ENCODE results near the gene KLHL1.
"Not testable (repeated sequence)": the region's sequence is repeated elsewhere in the genome, so short reads cannot be mapped to it uniquely, and the experiment has no call there.

KLHL1 gene

GRCh38 chr13:70108356-70109105 lies at the start of gene KLHL1:
Gene KLHL1 (minus strand): TSS chr13:70108452. CDS start chr13:70107699, 753 bp downstream.
- DNase-seq, result no peak

- not testable (repeated sequence) for DNase-seq
These were observed 34.4 kb upstream of the KLHL1 start for GRCh38 chr13:70142658-70143057.

- DNase-seq, result no peak
These were observed 19.8 kb upstream of the KLHL1 start for GRCh38 chr13:70128098-70128497.

- DNase-seq, result no peak
These were observed 17.4 kb upstream of the KLHL1 start for GRCh38 chr13:70125693-70126092.

- DNase-seq, result no peak
These were observed 9.2 kb upstream of the KLHL1 start for GRCh38 chr13:70117338-70117905.

GRCh38 chr13:70107498-70108281 lies 562 bp downstream of the KLHL1 start, which contains the start of gene ATXN8OS:
Gene ATXN8OS (plus strand): TSS chr13:70107826.
- DNase-seq, result no peak

GRCh38 chr13:70107125-70107497 lies 1.1 kb downstream of the KLHL1 start:
- no peak for DNase-seq

- no peak for DNase-seq
These were observed 3.8 kb downstream of the KLHL1 start for GRCh38 chr13:70104481-70104880.

- no peak for DNase-seq
These were observed 9.6 kb downstream of the KLHL1 start for GRCh38 chr13:70098669-70099068.

GRCh38 chr13:70090036-70090723 lies 18.1 kb downstream of the KLHL1 start:
- no peak for DNase-seq

- DNase-seq, result no peak
These were observed 19.3 kb downstream of the KLHL1 start for GRCh38 chr13:70088926-70089325.

- no peak for DNase-seq
These were observed 21.0 kb downstream of the KLHL1 start for GRCh38 chr13:70087247-70087646.

GRCh38 chr13:70080012-70080411 lies 28.2 kb downstream of the KLHL1 start:
- DNase-seq, result no peak

- no peak for DNase-seq
These were observed 53.7 kb downstream of the KLHL1 start for GRCh38 chr13:70054572-70054971.

GRCh38 chr13:70051531-70051930 lies 56.7 kb downstream of the KLHL1 start:
- no peak for DNase-seq

GRCh38 chr13:70043685-70044084 lies 64.6 kb downstream of the KLHL1 start:
- no peak for DNase-seq

GRCh38 chr13:70042193-70042592 lies 66.1 kb downstream of the KLHL1 start:
- DNase-seq, result no peak

GRCh38 chr13:70034286-70034685 lies 74.0 kb downstream of the KLHL1 start:
- DNase-seq, result no peak

GRCh38 chr13:70027551-70027950 lies 80.7 kb downstream of the KLHL1 start:
- no peak for DNase-seq

- DNase-seq, result no peak
These were observed 84.7 kb downstream of the KLHL1 start for GRCh38 chr13:70023516-70023915.

GRCh38 chr13:70022646-70023045 lies 85.6 kb downstream of the KLHL1 start:
- DNase-seq, result no peak

- DNase-seq, result no peak
These were observed 92.1 kb downstream of the KLHL1 start for GRCh38 chr13:70016116-70016515.

- no peak for DNase-seq
These were observed 93.9 kb downstream of the KLHL1 start for GRCh38 chr13:70014337-70014736.
